ENCODE data around the gene SLC7A7.

GRCh38 chr14:22723815-22724214 is 91.4 kb downstream of the SLC7A7 start:
- TF ChIP-seq, protein P1, sequence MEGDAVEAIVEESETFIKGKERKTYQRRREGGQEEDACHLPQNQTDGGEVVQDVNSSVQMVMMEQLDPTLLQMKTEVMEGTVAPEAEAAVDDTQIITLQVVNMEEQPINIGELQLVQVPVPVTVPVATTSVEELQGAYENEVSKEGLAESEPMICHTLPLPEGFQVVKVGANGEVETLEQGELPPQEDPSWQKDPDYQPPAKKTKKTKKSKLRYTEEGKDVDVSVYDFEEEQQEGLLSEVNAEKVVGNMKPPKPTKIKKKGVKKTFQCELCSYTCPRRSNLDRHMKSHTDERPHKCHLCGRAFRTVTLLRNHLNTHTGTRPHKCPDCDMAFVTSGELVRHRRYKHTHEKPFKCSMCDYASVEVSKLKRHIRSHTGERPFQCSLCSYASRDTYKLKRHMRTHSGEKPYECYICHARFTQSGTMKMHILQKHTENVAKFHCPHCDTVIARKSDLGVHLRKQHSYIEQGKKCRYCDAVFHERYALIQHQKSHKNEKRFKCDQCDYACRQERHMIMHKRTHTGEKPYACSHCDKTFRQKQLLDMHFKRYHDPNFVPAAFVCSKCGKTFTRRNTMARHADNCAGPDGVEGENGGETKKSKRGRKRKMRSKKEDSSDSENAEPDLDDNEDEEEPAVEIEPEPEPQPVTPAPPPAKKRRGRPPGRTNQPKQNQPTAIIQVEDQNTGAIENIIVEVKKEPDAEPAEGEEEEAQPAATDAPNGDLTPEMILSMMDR (IDR thresholded peaks at IDR 0.05): no peak
- no peak for TF ChIP-seq POLR2A (IDR thresholded peaks at IDR 0.05)
